ENCODE measurements around the gene DNAJB14.
A peak's percentile ranks its signal among the peaks of the same experiment; 100 is the strongest.

Gene DNAJB14

DNA sequence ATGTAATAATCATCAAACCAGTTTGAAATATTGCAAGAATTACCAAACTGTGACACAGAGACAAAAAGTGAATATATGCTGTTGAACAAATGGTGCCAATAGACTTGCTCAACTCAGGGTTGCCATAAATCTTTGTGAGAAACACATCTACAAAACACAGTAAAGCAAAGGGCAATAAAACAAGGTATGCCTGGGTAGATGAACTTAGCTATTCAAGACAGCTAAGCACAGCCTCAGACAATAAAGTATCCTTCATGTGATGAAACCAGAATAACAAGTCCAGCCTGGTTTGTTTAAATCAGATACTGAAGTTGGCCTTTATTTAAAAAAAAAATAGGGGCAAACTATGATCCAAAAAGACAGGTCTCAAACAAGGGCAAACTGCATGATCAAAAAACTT is 71.3 kb downstream of the DNAJB14 start:
- FAIRE-seq (no peak), DNase-seq (ENCODE audit: insufficient read length, low spot score) (no peak)

GRCh38 chr4:99872570-99872969 is 73.8 kb downstream of the DNAJB14 start:
- DNase-seq (ENCODE audit: insufficient read length, low spot score) (no peak), FAIRE-seq (no peak)

DNA sequence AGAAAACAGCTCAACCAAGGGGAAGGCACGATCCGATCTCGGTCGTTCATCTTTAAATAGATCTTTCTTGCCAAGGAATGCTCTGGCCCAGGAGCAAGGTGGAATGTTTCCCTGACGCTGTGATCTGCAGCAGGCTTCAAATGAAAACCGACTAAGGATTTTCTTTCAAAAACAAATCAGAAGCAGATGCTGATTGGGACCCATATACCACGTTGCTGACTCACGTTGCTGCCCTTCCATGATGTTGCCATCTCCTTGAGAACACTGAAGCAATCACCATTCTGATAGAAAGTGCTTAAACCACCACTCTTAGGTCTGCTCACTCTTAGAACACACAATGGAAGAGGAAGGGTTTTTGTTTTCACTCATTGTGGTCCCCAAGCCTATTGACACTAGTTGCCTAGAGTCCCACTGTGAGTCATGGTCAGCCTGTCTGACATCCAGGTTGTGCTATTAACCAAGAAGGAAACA is 78.3 kb downstream of the DNAJB14 start:
- FAIRE-seq (no peak), DNase-seq (ENCODE audit: insufficient read length, low spot score) (no peak)

DNA sequence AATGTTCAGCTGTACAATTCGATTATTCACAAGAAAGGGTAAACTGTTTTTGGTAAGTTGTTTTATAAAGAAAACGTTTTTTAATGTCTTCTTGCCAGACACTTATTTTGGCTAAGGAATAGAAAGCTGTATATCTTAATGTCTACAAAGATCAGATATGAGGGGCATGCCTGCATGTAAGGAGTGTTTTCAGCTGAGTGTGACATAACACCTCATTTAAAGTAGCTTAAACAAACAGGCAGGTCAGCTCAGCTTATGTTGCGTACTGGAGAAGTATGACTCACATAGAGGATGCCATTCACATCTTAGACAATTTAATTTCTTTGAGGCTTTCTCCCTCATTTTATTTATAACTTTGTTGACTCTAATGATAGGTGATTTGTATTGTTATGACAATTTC is 82.6 kb downstream of the DNAJB14 start:
- DNase-seq (ENCODE audit: insufficient read length, low spot score) (no peak), FAIRE-seq (no peak)

- DNase-seq (ENCODE audit: insufficient read length, low spot score) (no peak), FAIRE-seq (peak; percentile 81)
Observed at GRCh38 chr4:99861120-99861905, 85.1 kb downstream of the DNAJB14 start.

DNA sequence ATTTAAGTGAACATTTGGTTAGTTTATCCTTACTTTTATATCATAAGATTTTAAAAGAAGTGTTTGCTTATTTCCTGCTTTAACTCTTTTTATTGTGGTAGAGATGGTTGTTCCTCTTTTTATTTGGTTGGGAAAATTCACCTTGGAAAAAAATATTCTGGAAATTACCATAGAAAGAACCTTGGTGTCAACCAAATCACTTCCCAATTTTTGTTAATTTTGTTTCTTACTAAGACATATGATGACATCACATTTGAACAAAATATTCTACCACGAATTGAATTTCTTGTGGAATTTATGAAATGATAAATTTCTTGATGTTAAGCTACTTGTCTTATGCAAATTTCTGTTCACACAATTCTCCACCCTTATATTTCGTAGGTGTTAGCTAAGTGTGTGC is 85.9 kb downstream of the DNAJB14 start:
- FAIRE-seq (no peak), DNase-seq (ENCODE audit: insufficient read length, low spot score) (no peak)

DNA sequence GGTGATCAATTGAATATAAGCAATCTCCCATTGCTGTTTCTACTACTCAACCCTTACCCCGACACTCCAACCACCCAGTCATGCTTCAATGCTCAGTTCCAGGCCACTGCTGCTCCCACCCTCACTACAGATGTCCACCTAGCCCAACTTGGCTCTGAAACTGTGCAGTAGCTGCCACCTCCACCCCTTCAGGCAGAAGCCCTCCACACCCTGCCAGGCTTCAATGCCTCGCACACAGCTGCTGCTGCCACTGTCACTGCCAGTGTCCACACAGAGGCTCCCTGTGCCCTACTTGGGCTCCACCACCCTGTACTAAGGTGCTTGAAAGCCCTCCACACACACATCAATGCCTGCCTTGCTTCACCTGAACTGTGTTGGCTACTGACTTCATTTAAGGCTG is 86.8 kb downstream of the DNAJB14 start:
- DNase-seq (ENCODE audit: insufficient read length, low spot score): no peak
- FAIRE-seq: peak; percentile 83

DNA sequence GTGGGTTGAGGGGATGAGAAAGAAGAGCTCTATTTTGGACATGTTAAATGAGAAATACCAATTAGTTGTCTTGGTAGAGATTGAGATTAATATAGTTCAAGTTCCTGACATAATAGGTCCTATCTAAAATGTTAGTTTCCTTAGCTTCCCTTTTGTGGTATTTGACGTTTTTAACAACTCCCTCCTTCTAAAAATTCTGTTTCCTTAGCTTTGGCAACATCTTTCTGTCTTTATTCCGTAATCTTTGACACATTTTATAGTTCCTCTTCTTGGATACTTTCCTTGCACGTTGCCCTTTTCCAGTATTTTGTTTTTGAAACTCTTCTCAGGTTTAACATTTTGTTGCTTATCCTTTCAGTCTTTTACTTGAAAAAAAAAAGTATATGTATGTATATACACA is 89.1 kb downstream of the DNAJB14 start:
- DNase-seq (ENCODE audit: insufficient read length, low spot score): no peak
- peak; percentile 14 for FAIRE-seq

GRCh38 chr4:99856166-99856565 is 90.3 kb downstream of the DNAJB14 start:
- no peak for FAIRE-seq
- DNase-seq (ENCODE audit: insufficient read length, low spot score): no peak

DNA sequence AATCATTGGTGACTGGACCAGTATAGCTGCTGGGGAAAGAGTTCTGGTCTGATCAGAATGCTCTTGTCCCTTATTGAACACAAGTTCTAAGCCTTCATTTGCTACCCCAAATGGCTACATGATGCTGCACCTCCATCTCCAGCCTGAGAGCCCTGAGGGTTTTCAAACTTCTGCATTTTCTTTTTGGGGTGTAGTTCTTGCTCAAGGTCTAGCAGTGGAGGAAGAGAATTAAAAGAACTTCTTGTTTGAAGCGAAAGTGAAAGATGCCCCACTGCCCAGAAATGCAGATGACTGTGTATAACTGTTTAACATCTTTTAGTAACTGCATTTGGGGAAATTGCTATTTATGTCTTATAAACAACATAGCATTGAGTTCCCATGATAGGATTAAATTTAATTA is 90.7 kb downstream of the DNAJB14 start:
- FAIRE-seq: peak; percentile 94

GRCh38 chr4:99853999-99854398 is 92.4 kb downstream of the DNAJB14 start:
- DNase-seq (ENCODE audit: insufficient read length, low spot score): no peak
- FAIRE-seq: no peak

More for the DNA sequence above, 90.7 kb downstream of the DNAJB14 start:
- DNase-seq (ENCODE audit: insufficient read length, low spot score): no peak

- DNase-seq (ENCODE audit: insufficient read length, low spot score) (no peak), FAIRE-seq (no peak)
Observed at GRCh38 chr4:99853190-99853589, 93.2 kb downstream of the DNAJB14 start.

GRCh38 chr4:99852199-99852749 is 94.1 kb downstream of the DNAJB14 start:
- DNase-seq (ENCODE audit: insufficient read length, low spot score) (no peak), FAIRE-seq (peak; percentile 93)

DNA sequence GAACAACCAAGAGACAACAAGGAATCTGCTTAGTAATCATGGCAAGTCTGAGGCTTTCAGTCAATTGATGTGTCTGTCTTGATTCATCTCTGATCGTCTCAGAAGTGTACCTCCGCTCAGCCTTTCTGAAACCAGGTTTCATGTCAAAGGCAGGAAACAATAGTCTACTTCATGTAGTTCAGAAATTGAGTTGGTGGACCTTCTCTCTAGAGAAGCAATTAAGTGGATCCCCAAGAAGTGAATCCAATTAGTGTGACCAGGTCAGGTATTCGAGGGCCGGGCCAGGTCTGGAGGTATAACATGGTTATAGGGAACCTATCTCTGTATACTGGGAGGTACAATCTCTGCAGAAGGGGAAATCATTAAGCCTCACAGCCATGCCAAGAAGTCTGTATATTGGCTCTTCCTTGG is 97.8 kb downstream of the DNAJB14 start:
- DNase-seq (ENCODE audit: insufficient read length, low spot score): no peak
- FAIRE-seq: peak; percentile 99

- peak; percentile 17 for DNase-seq (ENCODE audit: insufficient read length, low spot score)
- FAIRE-seq: peak; percentile 99
Observed at GRCh38 chr4:99847362-99847976, 98.9 kb downstream of the DNAJB14 start.

DNA sequence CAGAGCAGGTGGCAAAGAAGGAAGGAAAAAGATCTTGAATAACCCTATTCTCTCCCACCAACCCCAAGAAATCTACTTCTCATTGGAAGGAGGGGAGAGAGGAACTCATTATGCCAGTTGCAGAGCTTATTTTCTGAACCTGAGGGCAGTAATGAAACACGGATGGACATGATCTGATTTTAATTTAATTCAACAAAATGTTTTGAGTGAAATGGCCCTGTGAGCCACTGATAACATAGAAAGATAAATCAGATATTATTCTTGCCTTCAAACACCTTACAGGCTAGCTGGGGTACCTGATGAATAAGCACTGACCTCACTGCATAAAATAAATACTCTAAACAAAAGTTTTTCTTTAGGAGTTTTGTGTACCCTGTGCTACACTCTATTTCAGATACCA is 99.5 kb downstream of the DNAJB14 start:
- no peak for FAIRE-seq

More for the DNA sequence above, 99.5 kb downstream of the DNAJB14 start:
- no peak for DNase-seq (ENCODE audit: insufficient read length, low spot score)

All from GM19239 (cell line).